PC-3 (cell line): ENCODE measurements around the gene TMPRSS11F. TPM values are rescaled to one million over a fixed set of nuclear protein-coding genes. Genes with fewer than 3 reads are reported as not detected.
A peak's percentile ranks its signal among the peaks of the same experiment; 100 is the strongest.

Experiments
- ATAC-seq: fragments of 200-7000 bp; cut with Tn5 transposase; 2 replicates; pipeline ENCODE4 v1.9.1; 2020; ENCODE audit warnings: mild to moderate bottlenecking, moderate library complexity
- Bru-seq: library from RNA; stranded (reverse); fragments of 400-500 nt; gene quantifications from one replicate; lab custom pipeline; 2021; lab: Mats Ljungman, UMichigan
- BruChase-seq, 2 experiments: library from RNA; stranded (reverse); fragments of 400-500 nt; gene quantifications; one replicate each; lab custom pipeline; 2021; lab: Mats Ljungman, UMichigan
- BruUV-seq: library from RNA; stranded (reverse); fragments of 400-500 nt; replicated peaks from 2 replicates; lab custom pipeline; 2021; lab: Mats Ljungman, UMichigan
- CTCF ChIA-PET: fragments of 300-600 bp; sonication (Branson Sonifier 250); formaldehyde crosslinking; loops from one replicate; lab custom pipeline; 2022; ENCODE audit warnings: antibody characterized with exemption; lab: Charles Lee
- POLR2A ChIA-PET: fragments of 300-600 bp; sonication (Branson Sonifier 250); formaldehyde crosslinking; loops from one replicate; lab custom pipeline; 2022; ENCODE audit warnings: antibody characterized with exemption; ENCODE audit not compliant: unreplicated experiment; lab: Charles Lee
- DNase-seq: peaks from one replicate; pipeline ENCODE4 v3.0.0-alpha.2; 2015
- H2AFZ ChIP-seq: fragments of 300-600 bp; sonication (generic); 2 replicates; pipeline ENCODE4 v1.6.0; 2016; ENCODE audit warnings: antibody characterized with exemption, low read length
- H3F3A ChIP-seq: fragments of 300-600 bp; sonication (generic); one replicate; pipeline ENCODE4 v1.6.0; 2017; ENCODE audit warnings: antibody characterized with exemption, low read length, control low read depth, mild to moderate bottlenecking; ENCODE audit not compliant: unreplicated experiment
- H3K27ac ChIP-seq: fragments of 300-600 bp; sonication (generic); 2 replicates; pipeline ENCODE4 v1.5.1; 2016; ENCODE audit warnings: mild to moderate bottlenecking, low read length
- H3K27me3 ChIP-seq: fragments of 300-600 bp; sonication (generic); 2 replicates; pipeline ENCODE4 v1.6.1; 2016; ENCODE audit warnings: low read length, mixed read lengths
- H3K36me3 ChIP-seq: fragments of 300-600 bp; sonication (generic); 2 replicates; pipeline ENCODE4 v1.6.1; 2016; ENCODE audit warnings: low read depth, mixed run types, low read length, mixed read lengths
- H3K4me1 ChIP-seq: fragments of 300-600 bp; sonication (generic); 2 replicates; pipeline ENCODE4 v1.5.1; 2016; ENCODE audit warnings: low read length; ENCODE audit not compliant: insufficient read depth
- H3K4me2 ChIP-seq: fragments of 300-600 bp; sonication (generic); 2 replicates; pipeline ENCODE4 v1.6.0; 2016; ENCODE audit warnings: low read length
- H3K4me3 ChIP-seq: fragments of 300-600 bp; sonication (generic); 2 replicates; pipeline ENCODE4 v1.5.1; 2016; ENCODE audit warnings: mild to moderate bottlenecking, low read length, mixed read lengths
- H3K79me2 ChIP-seq: fragments of 300-600 bp; sonication (generic); 2 replicates; pipeline ENCODE4 v1.6.1; 2017; ENCODE audit warnings: low read length, mixed read lengths
- H3K9ac ChIP-seq: fragments of 300-600 bp; sonication (generic); 2 replicates; pipeline ENCODE4 v1.6.0; 2016; ENCODE audit warnings: mild to moderate bottlenecking, low read length
- H3K9me2 ChIP-seq: fragments of 300-600 bp; sonication (generic); replicated peaks from 2 replicates; pipeline ENCODE4 v1.6.1; 2016; ENCODE audit warnings: mixed run types, low read length, mixed read lengths
- H3K9me3 ChIP-seq: fragments of 300-600 bp; sonication (generic); 2 replicates; pipeline ENCODE4 v1.6.1; 2016; ENCODE audit warnings: low read length, mixed read lengths
- H4K20me1 ChIP-seq: fragments of 300-600 bp; sonication (generic); 2 replicates; pipeline ENCODE4 v1.6.1; 2016; ENCODE audit warnings: low read length, mixed read lengths
- CTCF ChIP-seq: fragments of 300-600 bp; sonication (generic); conservative IDR thresholded peaks from 2 replicates; pipeline ENCODE4 v1.5.1; 2017; ENCODE audit warnings: antibody characterized with exemption, low read depth, mild to moderate bottlenecking, low read length
- EZH2 ChIP-seq: fragments of 300-600 bp; sonication (generic); IDR thresholded peaks from one replicate; pipeline ENCODE4 v1.6.1; 2017; ENCODE audit warnings: antibody characterized with exemption, mild to moderate bottlenecking, low read length; ENCODE audit not compliant: unreplicated experiment
- EZH2phosphoT487 ChIP-seq: fragments of 300-600 bp; sonication (generic); IDR thresholded peaks from 2 replicates; pipeline ENCODE4 v1.6.1; 2018; ENCODE audit warnings: mild to moderate bottlenecking, antibody characterized with exemption, low read length, borderline replicate concordance
- intact Hi-C: fragments of 100-400 bp; cut with micrococcal nuclease; formaldehyde crosslinking; loops from 2 replicates; pipeline ENCODE4 v1.9.0; 2023
- long read RNA-seq: library from polyadenylated mRNA; unstranded; transcript quantifications from one replicate; pipeline ENCODE4 v2.0.0, GENCODE V29; 2021; ENCODE audit not compliant: unreplicated experiment
- total RNA-seq: library from RNA; depleted of rRNA; stranded (reverse); fragments of >200 nt; gene quantifications from 2 replicates; pipeline ENCODE4 v1.2.3, GENCODE V29; 2014; rRNA removed

TMPRSS11F gene
- not detected in 2 replicates for total RNA-seq
- percentile 1 among the genes with signal in this experiment for Bru-seq, nascent RNA
- BruChase-seq, experiment 1, labeled RNA remaining after a 6-hour chase: percentile 1 among the genes with signal in this experiment
- percentile 10 among the genes with signal in this experiment for BruChase-seq, experiment 2, labeled RNA remaining after a 2-hour chase
- long read RNA-seq: 0 reads

GRCh38 chr4:68129793-68130192, at the start of gene TMPRSS11F:
TMPRSS11F (minus strand) TSS chr4:68129869; CDS start chr4:68129820, 49 bp downstream.
- H3K4me2 ChIP-seq: no peak within 1 kb of the TSS
- TF ChIP-seq EZH2: no peak
- no peak for TF ChIP-seq EZH2phosphoT487
- no peak for TF ChIP-seq CTCF
- ChIA-PET POLR2A (no interaction called here), CTCF (no interaction called here)
- no peaks in the 10 kb centered on the region for H3K36me3 ChIP-seq
- H3K27me3 ChIP-seq: 0 out of 2 replicates have a peak, but pooled peaks cover 10% of the 10 kb centered on the region
- H2AFZ ChIP-seq: no peak within 1 kb of the TSS
- no TSS peak for BruUV-seq
- peak; percentile 78 for DNase-seq
- H3K79me2 ChIP-seq: no peaks in the 10 kb centered on the region
- H3K27ac ChIP-seq: no peak within 1 kb of the TSS
- no peak within 1 kb of the TSS for H3K9ac ChIP-seq
- no peak within 1 kb of the TSS for H3K4me3 ChIP-seq
- peaks cover 8% of the 10 kb centered on the region; the same call in 1 of the 2 replicates for H3K4me1 ChIP-seq
- no peaks in the 10 kb centered on the region for H3F3A ChIP-seq
- H3K9me3 ChIP-seq: no peaks in the 10 kb centered on the region
- ATAC-seq: peak; percentile 58
- H4K20me1 ChIP-seq: no peaks in the 10 kb centered on the region
- no peaks in the 10 kb centered on the region for H3K9me2 ChIP-seq
- intact Hi-C loops: no loop called here

GRCh38 chr4:68176904-68177303, 47.2 kb upstream of the TMPRSS11F start:
- peaks cover 1% of the 10 kb centered on the region; the same call in 1 of the 2 replicates for H3K27me3 ChIP-seq
- CTCF ChIA-PET: no interaction called here
- H3K4me3 ChIP-seq: no peak overlapping the region
- no peak overlapping the region for H3K9ac ChIP-seq
- DNase-seq (peak; percentile 16), ATAC-seq (peak; percentile 10)
- TF ChIP-seq EZH2 (no peak), EZH2phosphoT487 (no peak), CTCF (no peak)
- POLR2A ChIA-PET: no interaction called here
- no peaks in the 10 kb centered on the region for H4K20me1 ChIP-seq
- H3K4me2 ChIP-seq: no peak overlapping the region
- no TSS peak for BruUV-seq
- H3K9me3 ChIP-seq: no peaks in the 10 kb centered on the region
- no peaks in the 10 kb centered on the region for H3K79me2 ChIP-seq
- H3K36me3 ChIP-seq: no peaks in the 10 kb centered on the region
- intact Hi-C loops: loop anchor here (10.0 kb wide), 1 partner anchor 632 kb away; the partner anchor contains the start of gene CENPC
- H3F3A ChIP-seq: peaks cover 5% of the 10 kb centered on the region
- no peaks in the 10 kb centered on the region for H3K9me2 ChIP-seq
- H2AFZ ChIP-seq: no peak overlapping the region
- H3K27ac ChIP-seq: no peak overlapping the region
- H3K4me1 ChIP-seq: peaks cover 13% of the 10 kb centered on the region

- H2AFZ ChIP-seq: no peak overlapping the region
These were observed 46.8 kb upstream of the TMPRSS11F start for GRCh38 chr4:68176500-68176899.

More at GRCh38 chr4:68176500-68176899, 46.8 kb upstream of the TMPRSS11F start:
- H3K4me3 ChIP-seq: no peak overlapping the region
- TF ChIP-seq EZH2: no peak
- peak; percentile 41; the same call in 1 of the 2 replicates for TF ChIP-seq CTCF
- TF ChIP-seq EZH2phosphoT487: no peak
- H3K9me2 ChIP-seq: no peaks in the 10 kb centered on the region
- H3K9ac ChIP-seq: no peak overlapping the region
- H3F3A ChIP-seq: peaks cover 5% of the 10 kb centered on the region
- peak; percentile 33 for DNase-seq
- CTCF ChIA-PET: no interaction called here
- peak; percentile 70 for ATAC-seq
- H3K9me3 ChIP-seq: no peaks in the 10 kb centered on the region
- H3K4me1 ChIP-seq: peaks cover 10% of the 10 kb centered on the region
- no peak overlapping the region for H3K27ac ChIP-seq
- H3K36me3 ChIP-seq: no peaks in the 10 kb centered on the region
- BruUV-seq: no TSS peak
- no peak overlapping the region for H3K4me2 ChIP-seq
- H4K20me1 ChIP-seq: no peaks in the 10 kb centered on the region
- no peaks in the 10 kb centered on the region for H3K79me2 ChIP-seq
- peaks cover 4% of the 10 kb centered on the region; the same call in 1 of the 2 replicates for H3K27me3 ChIP-seq
- intact Hi-C loops: loop anchor here (10.0 kb wide), 1 partner anchor 632 kb away; the partner anchor contains the start of gene CENPC
- POLR2A ChIA-PET: no interaction called here
